HepG2 (cell line): ENCODE measurements around the gene MYO3B. TPM values are rescaled to one million over a fixed set of nuclear protein-coding genes. Genes with fewer than 3 reads are reported as not detected.

Experiments used
- ATAC-seq: fragments of 200-7000 bp; cut with Tn5 transposase; 3 replicates; pipeline ENCODE4 v1.9.1; 2020; ENCODE audit warnings: mild to moderate bottlenecking, moderate library complexity
- BruUV-seq: library from RNA; stranded (reverse); fragments of 400-500 nt; replicated peaks from 2 replicates; lab custom pipeline; 2021; lab: Mats Ljungman, UMichigan
- CTCF ChIA-PET: fragments of 300-600 bp; formaldehyde crosslinking; extraction: SDS; loops from one replicate; lab custom pipeline; 2021; ENCODE audit warnings: low total read pairs, inconsistent platforms, low intra/inter-chr PET ratio; lab: Yijun Ruan, JAX
- POLR2A ChIA-PET: fragments of 350-600 bp; sonication (Branson Sonifier 250); formaldehyde crosslinking; loops from one replicate; lab custom pipeline; 2020; ENCODE audit warnings: antibody characterized with exemption, inconsistent platforms; lab: Yijun Ruan, JAX
- DNase-seq: peaks from one replicate; pipeline ENCODE4 v3.0.0-alpha.2; 2015; ENCODE audit warnings: low spot score
- FAIRE-seq: peaks from 3 replicates; lab custom pipeline; 2011; peaks lifted over from hg19 to GRCh38; lab: Jason Lieb, UNC
- H2AFZ ChIP-seq: one replicate; pipeline ENCODE4 v1.6.1; 2011; ENCODE audit warnings: low read length, inconsistent platforms
- H3K27ac ChIP-seq: fragments of 300-600 bp; 3 replicates; pipeline ENCODE4 v1.8.0; 2011; ENCODE audit warnings: mixed run types, mild to moderate bottlenecking, mixed read lengths, low read length, inconsistent platforms; ENCODE audit not compliant: insufficient read depth; ENCODE audit errors: extremely low read length
- H3K27me3 ChIP-seq, 2 experiments: fragments of 200-600 bp in 1 of 2; 2 replicates in 1 of 2; 3 replicates in 1 of 2; pipeline versions ENCODE4 v1.6.0 to v1.8.0; 2011; ENCODE audit warnings: low read length in 2 of 2, mild to moderate bottlenecking in 2 of 2, moderate library complexity in 2 of 2, inconsistent platforms in 1 of 2; ENCODE audit not compliant: insufficient read depth in 2 of 2, control insufficient read depth in 1 of 2
- H3K36me3 ChIP-seq, 2 experiments: fragments of 200-600 bp in 1 of 2; replicated peaks in 1 of 2; 2 replicates in 1 of 2; 3 replicates in 1 of 2; pipeline versions ENCODE4 v1.5.1 to v1.8.0; 2011; ENCODE audit warnings: low read length in 2 of 2, inconsistent platforms in 1 of 2; ENCODE audit not compliant: insufficient read depth in 2 of 2, control insufficient read depth in 1 of 2
- H3K4me1 ChIP-seq: 2 replicates; pipeline ENCODE4 v1.5.1; 2012; ENCODE audit warnings: low read length, inconsistent platforms; ENCODE audit not compliant: insufficient read depth
- H3K4me2 ChIP-seq: 2 replicates; pipeline ENCODE4 v1.6.0; 2011; ENCODE audit warnings: low read depth, low read length, inconsistent platforms
- H3K4me3 ChIP-seq, 3 experiments: fragments of 200-600 bp in 1 of 3; sonication (generic), shearing (Covaris generic) in 1 of 3; replicated peaks in 1 of 3; 2 replicates each; pipeline ENCODE4 v1.5.1; 2011 to 2016; ENCODE audit warnings: low read length in 3 of 3, inconsistent platforms in 2 of 3, low read depth in 2 of 3, mild to moderate bottlenecking in 2 of 3, control low read depth in 1 of 3, mixed read lengths in 1 of 3; ENCODE audit not compliant: insufficient read depth in 1 of 3
- H3K79me2 ChIP-seq: one replicate; pipeline ENCODE4 v1.6.1; 2011; ENCODE audit warnings: low read length, inconsistent platforms; ENCODE audit not compliant: insufficient read depth
- H3K9ac ChIP-seq: 2 replicates; pipeline ENCODE4 v1.6.0; 2011; ENCODE audit warnings: mild to moderate bottlenecking, low read depth, low read length, inconsistent platforms; ENCODE audit not compliant: insufficient read depth
- H3K9me3 ChIP-seq: 2 replicates; pipeline ENCODE4 v1.5.1; 2012; ENCODE audit warnings: mild to moderate bottlenecking, low read length
- H4K20me1 ChIP-seq: 2 replicates; pipeline ENCODE4 v1.6.0; 2011; ENCODE audit warnings: inconsistent platforms, mild to moderate bottlenecking, low read length, moderate library complexity; ENCODE audit not compliant: insufficient read depth
- FOSL2 ChIP-seq: sonication (generic); formaldehyde crosslinking; IDR thresholded peaks from 2 replicates; pipeline ENCODE4 v1.4.0; 2020; ENCODE audit warnings: missing genetic modification reagents
- TCF12 ChIP-seq, 2 experiments: fragments of 450-650 bp in 1 of 2; sonication (generic) in 1 of 2; formaldehyde crosslinking in 1 of 2; IDR thresholded peaks; 2 replicates each; pipeline versions ENCODE4 v1.6.1 to v1.8.0; 2017 to 2022; ENCODE audit warnings: antibody characterized with exemption in 1 of 2, mild to moderate bottlenecking in 1 of 2, missing genetic modification reagents in 1 of 2, moderate library complexity in 1 of 2
- ZBTB40 ChIP-seq, 2 experiments: fragments of 450-650 bp in 1 of 2; sonication (generic) in 1 of 2; formaldehyde crosslinking in 1 of 2; IDR thresholded peaks; 2 replicates each; pipeline versions ENCODE4 v1.6.1 to v1.8.0; 2016 to 2022; ENCODE audit warnings: antibody characterized with exemption in 1 of 2, mild to moderate bottlenecking in 1 of 2, missing genetic modification reagents in 1 of 2
- in situ Hi-C: cut with HindIII; loops from 2 replicates; pipeline ENCODE4 v1.10.0; 2017; ENCODE audit warnings: low pct_unique_long_range_greater_than_20kb; ENCODE audit not compliant: extremely low pct_ligation_motif_present
- intact Hi-C: fragments of 100-400 bp; cut with micrococcal nuclease; formaldehyde crosslinking; loops from one replicate; pipeline ENCODE4 v1.10.0; 2022; ENCODE audit not compliant: unreplicated experiment
- polyA plus RNA-seq, 8 experiments: library from polyadenylated mRNA; depleted of rRNA in 3 of 8; stranded (reverse) in 7 of 8; unstranded in 1 of 8; fragments of >200 nt; fragmentation: Illumina TruSeq in 4 of 8; extraction: Trizol in 4 of 8; gene quantifications; 2 replicates each; pipeline versions ENCODE4 v1.2.1 to v1.2.3, GENCODE V29; 2011 to 2016; ENCODE audit warnings: low read depth in 4 of 8, missing spikeins in 1 of 8, mixed read lengths in 1 of 8; ENCODE audit not compliant: insufficient read depth in 1 of 8
- total RNA-seq, 5 experiments: library from RNA; depleted of rRNA; stranded (reverse); fragments of >200 nt; fragmentation: Illumina TruSeq; extraction: Trizol; gene quantifications; 2 replicates each; pipeline ENCODE4 v1.2.3, GENCODE V29; 2016; ENCODE audit warnings: low read depth in 1 of 5

Gene MYO3B
- total and polyA plus RNA-seq, 2 of the 13 experiments (the other 11 are each of a cell fraction or from before 2014, with no cell fraction given): 0.01 TPM; not detected in 1

GRCh38 chr2:170148161-170148560 is 29.8 kb upstream of the MYO3B start:
- FAIRE-seq (no peak), ATAC-seq (no peak), DNase-seq (no peak)
- Histone ChIP-seq H3K79me2 (no peaks in the 10 kb centered on the region), H2AFZ (no peak overlapping the region), H3K36me3 (no peaks in the 10 kb centered on the region), H3K27ac (no peak overlapping the region), H3K4me1 (no peaks in the 10 kb centered on the region), H3K9me3 (no peaks in the 10 kb centered on the region), H4K20me1 (no peaks in the 10 kb centered on the region), H3K4me3 (no peak overlapping the region), H3K27me3 (peaks cover 2 to 13% of the 10 kb centered on the region in 2 experiments; a peak in 2 of 5 replicates), H3K9ac (no peak overlapping the region), H3K4me2 (no peak overlapping the region)
- intact Hi-C loops (no loop called here), in situ Hi-C loops (no loop called here)
- peak; percentile 73 for TF ChIP-seq FOSL2 (CRISPR knock-in tag)
- no peak for TF ChIP-seq TCF12 (IDR thresholded peaks at IDR 0.05)
- TF ChIP-seq TCF12 (CRISPR knock-in tag; IDR thresholded peaks at IDR 0.05): no peak
- peak; percentile 67 for TF ChIP-seq ZBTB40 (IDR thresholded peaks at IDR 0.05)
- peak; percentile 94; the same call in 1 of the 2 replicates for TF ChIP-seq ZBTB40 (CRISPR knock-in tag; IDR thresholded peaks at IDR 0.05)
- no TSS peak for BruUV-seq
- CTCF ChIA-PET: no interaction called here
- POLR2A ChIA-PET: no interaction called here
